GM18951 (cell line): ENCODE measurements around the gene OSGEP.

Experiments used
- POLR2A ChIP-seq: IDR thresholded peaks from 4 replicates; pipeline ENCODE4 v1.6.1; 2011; ENCODE audit warnings: mild to moderate bottlenecking; ENCODE audit not compliant: insufficient read length, insufficient read depth; ENCODE audit errors: extremely low read depth
- in situ Hi-C: fragments of 300-500 bp; cut with MboI; formaldehyde crosslinking; loops from one replicate; pipeline ENCODE4 v1.12.0; 2022; ENCODE audit warnings: low sequenced_read_pairs, mixed read lengths, inconsistent platforms; ENCODE audit not compliant: unreplicated experiment

OSGEP gene

DNA sequence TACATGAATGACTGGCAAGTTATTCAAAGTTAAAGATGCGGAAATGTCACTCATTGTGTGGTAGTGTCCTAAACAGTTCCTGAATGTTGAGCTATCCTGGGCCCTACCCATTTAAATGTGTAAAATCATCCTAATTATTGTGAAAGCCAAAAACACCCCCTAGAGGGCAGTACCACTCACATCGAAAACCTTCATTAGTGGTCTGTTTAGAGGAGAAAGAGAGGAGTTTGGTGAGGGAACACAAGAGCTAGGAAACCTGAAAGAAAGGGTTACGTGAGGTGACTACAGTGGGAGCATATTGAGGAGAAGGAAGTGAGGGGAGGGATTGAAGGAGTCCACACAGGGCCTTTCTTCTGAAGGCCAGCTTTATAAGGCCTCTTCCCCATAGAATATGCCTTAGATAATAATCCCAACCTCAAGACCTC is 38.8 kb downstream of the OSGEP start:
- in situ Hi-C loops: no loop called here
- no peak for TF ChIP-seq POLR2A

DNA sequence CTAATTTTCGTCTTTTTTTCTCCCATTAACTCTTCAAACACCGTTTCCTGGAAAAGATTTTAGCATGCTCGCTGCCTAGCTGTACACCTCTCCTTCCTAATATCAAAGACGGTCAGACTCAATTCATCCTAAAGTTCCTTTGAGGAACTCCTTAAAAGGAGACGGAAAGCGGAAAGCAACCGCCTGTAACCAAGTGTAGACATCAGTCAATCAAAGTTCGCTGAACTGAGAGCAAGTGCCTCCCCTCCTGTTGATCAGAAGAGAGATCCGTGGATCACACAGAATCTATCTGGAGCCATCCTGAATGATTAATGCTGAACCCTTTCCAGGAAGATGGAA is 40.9 kb downstream of the OSGEP start:
- TF ChIP-seq POLR2A: no peak
- in situ Hi-C loops: no loop called here

DNA sequence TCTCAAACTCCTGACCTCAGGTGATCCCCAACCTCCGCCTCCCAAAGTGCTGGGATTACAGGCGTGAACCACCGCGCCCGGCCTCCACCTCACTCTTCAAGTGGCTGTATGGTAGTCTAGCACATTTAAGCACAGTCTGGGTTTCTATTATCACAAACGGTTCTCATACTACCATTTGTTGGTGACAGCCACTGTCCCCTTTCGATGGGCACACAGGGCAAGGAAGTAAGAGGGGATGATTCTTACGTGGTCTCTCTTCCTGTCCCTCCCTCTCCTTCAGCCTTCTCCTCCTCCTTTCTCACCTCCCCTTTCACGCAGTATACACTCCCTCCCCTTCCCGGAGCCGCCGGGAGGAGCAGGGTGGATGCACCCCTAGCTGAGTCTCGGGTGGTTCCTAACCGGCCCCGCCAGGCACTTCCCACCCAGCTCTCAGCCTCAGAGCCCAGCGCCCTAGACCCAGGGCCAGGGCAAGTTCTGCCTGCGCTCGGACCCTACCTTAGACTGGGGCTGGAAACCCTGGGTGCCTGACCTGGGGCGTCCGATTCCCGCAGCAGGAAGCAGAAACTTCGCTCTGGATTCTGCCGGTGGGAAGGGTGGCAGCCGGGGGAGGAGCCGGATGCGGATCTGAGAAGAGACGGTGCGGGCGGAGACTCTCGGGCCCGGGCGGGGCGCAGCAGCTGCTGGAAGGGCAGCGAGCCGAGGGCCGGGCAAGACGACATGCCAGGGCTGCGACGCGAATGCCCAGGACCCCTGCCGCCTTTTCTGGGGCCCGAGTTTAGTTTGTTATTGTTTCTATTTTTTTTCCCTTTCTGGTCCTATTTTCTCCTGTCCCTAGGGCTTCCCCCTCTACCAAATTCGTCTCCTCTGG is 41.5 kb downstream of the OSGEP start, which contains the start of gene TEP1:
Gene TEP1 (minus strand): TSS at position 626 of the 868 bp plus-strand sequence. CDS start 5,062 bp downstream, outside the sequence.
- in situ Hi-C loops: no loop called here
- peak; percentile 68 for TF ChIP-seq POLR2A

DNA sequence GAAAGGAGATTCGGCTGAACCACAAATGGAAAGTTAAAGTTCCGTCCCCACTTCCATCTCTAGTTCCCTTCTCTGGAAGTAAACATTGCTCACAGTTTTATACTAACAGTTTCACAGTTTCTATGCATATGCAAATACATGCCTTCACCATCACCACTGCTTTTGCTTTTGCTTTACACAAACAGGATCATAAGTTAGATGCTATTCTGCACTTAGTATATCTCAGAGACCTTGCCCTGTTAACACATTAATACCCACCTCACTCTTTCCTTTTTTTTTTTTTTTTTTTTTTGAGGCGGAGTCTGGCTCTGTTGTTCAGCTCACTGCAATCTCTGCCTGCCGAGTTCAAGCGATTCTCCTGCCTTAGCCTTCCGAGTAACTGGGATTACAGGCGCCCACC is 42.2 kb downstream of the OSGEP start:
- TF ChIP-seq POLR2A: no peak
- in situ Hi-C loops: no loop called here

DNA sequence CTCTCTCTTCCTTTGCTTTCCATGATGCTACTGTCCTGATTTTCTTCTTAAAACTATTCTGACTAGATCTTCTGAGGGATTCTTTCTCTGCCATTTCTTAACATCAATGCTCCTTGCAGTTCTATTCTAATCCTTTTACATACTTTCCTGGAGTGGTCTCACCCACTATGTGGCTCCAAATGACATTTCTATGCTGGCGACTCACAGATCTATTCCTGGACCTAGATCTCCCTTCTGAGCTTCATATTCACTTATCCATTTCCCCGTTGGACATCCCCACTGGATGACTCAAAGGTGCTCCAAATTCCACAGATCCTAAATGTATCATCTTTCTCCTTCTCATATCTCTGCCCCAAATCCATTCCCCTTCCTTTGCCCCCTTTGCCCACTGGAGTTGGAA is 45.4 kb downstream of the OSGEP start:
- no peak for TF ChIP-seq POLR2A
- in situ Hi-C loops: no loop called here

DNA sequence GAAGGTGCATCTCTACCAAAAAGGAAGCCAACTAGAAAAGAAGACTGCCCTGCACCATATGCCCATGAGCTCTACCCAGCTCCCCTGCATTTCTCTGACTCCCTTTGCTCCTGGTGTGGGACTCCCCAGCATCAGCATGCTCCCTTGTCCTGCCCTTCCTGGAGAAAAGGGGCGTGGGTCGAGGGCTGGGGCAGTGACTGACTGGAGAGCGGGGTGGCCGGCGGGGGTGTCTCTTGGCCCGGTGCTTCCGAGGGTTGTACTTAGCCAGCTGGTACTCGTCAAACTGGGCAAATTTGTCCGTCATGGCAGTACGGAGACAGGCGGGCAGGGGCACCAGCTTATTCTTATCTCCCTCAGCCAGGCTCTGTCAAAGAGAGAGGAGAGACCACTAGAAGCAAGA is 51.1 kb downstream of the OSGEP start:
- in situ Hi-C loops: no loop called here
- TF ChIP-seq POLR2A: no peak

DNA sequence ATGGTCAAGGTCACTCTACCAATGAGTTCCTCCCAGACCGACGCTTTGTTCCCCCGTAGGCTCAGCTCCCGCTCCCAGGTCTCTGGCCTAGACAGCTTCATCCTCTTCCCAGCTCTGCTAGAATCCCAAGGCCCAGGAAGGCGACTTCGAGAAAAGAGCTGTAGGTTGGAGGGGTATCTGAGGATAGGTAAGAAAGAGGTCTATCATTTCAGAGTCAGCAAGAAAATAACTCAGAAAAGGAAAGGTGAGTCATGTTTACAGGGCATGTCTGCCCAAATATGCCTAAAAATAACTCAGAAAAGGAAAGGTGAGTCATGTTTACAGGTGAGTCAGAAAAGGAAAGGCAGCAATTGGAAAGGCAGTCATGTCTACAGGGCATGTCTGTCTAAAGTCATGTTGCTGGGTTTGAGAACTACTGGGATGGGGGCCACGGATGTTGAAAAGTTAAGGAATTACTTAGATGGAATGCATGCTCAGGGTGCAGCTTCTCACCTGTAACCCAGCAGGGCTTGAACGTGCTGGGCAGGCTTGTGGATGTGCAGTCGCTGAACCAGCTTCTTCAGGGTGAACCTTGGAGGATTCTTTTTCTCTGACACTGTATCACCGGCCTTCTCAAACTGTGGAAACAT is 53.5 kb downstream of the OSGEP start:
- in situ Hi-C loops: no loop called here
- TF ChIP-seq POLR2A: no peak

DNA sequence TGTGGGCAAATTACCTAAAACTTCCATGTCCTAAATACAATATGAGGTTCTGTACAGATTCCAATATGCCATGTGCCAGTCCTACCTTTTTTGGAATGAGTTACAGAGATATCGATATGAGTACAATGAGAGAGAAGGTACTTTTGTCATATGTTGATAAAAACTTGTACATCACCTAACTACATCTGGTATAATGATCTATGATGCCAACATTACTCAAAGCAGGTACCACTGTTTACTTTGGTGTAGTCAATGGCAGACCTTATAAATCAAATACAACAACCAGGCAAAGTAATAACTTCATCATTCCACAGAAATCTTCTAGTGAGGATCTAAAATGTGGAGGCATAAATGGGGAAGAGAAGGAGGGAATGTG is 54.0 kb downstream of the OSGEP start:
- TF ChIP-seq POLR2A: no peak
- in situ Hi-C loops: no loop called here

- no peak for TF ChIP-seq POLR2A
- in situ Hi-C loops: no loop called here
These were observed 57.1 kb downstream of the OSGEP start for GRCh38 chr14:20397511-20397910.
